Posterior cingulate gyrus (tissue), 11 donors: ENCODE measurements around the gene ADGB.
A peak's percentile ranks its signal among the peaks of the same experiment; 100 is the strongest.

Source experiments
- DNase-seq, 10 donors: peaks; one replicate each; pipeline versions ENCODE4 v3.0.0 to v3.0.0-alpha.2; 2020 to 2021; ENCODE audit warnings: mixed read lengths in 3 of 10
- intact Hi-C: fragments of 100-400 bp; cut with DNase I; formaldehyde crosslinking; loops from one replicate; pipeline ENCODE4 v1.15.1; 2023

The ADGB gene

DNA sequence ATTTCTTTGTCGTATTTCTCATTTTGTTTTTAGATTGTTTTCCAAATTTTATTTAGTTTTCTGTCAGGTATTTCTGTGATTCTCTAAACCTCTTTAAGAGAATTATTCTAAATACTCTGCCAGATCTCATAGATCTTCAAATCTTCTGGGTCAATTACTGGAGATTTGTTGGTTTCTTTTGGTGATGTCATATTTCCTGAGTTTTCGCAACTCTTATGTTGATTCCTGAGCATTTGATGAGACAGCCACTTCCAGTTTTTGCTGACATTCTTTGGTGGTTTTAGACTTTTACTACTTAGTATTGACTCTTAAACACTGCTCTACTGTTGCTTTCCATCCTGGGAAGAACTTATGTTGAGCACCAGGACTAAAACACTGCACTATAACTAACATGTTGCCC lies 21.9 kb downstream of the ADGB start:
- no peak for DNase-seq
- intact Hi-C loops: no loop called here

DNA sequence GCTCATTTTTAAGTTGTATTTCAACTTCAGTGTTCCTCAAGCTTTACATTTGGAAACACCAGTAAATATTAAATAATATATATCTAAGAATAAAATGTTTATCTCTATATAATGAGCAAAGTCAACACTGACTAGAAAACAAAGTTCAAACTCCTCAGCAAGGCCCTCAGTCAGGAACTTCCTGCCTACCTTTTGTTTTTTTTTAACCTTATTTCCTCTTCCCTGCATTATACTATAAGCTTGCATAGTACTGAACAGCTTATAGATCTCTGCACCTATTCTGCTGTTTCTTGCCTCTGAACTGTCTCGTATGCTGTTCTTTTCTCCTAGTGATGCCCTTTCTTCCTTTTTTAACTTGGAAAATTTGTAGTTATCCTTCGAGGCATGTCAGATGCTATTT lies 29.6 kb downstream of the ADGB start:
- intact Hi-C loops: no loop called here
- DNase-seq: no peak

DNA sequence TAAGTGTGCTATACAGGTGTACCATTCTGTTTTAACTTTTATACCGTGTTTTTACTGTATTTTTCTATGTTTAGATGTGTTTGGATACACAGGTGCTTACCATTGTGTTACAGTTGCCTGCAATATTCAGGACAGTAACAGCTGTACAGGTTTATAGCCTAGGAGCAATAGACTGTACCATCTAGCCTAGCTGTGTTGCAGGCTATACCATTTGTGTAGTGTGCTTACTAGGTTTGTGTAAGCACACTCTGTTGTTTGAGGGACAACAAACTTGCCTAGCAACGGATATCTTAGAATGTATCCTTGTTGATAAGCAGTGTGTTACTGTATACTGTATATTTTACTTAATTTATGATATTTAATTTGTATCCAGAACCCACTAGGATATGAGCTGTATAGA lies 35.2 kb downstream of the ADGB start:
- no peak for DNase-seq
- intact Hi-C loops: no loop called here

DNA sequence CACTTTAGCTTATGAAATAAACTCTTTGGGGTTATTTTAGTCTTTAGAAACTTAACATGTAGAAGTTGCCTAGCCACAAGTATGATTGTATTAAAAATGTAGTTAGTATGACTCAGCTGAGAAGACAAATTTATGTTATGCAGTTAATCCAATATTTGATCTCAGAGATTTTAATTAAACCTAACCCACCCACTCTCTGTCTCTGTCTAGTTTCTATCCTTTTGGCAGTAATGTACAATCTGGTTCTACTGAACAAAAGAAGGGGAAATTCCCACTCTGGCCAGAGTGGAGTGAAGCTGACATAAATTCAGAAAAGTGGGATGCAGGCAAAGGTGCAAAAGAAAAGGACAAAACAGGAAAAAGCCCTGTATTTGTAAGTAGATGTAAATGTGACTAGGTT lies 36.4 kb downstream of the ADGB start:
- intact Hi-C loops: no loop called here
- no peak for DNase-seq

DNA sequence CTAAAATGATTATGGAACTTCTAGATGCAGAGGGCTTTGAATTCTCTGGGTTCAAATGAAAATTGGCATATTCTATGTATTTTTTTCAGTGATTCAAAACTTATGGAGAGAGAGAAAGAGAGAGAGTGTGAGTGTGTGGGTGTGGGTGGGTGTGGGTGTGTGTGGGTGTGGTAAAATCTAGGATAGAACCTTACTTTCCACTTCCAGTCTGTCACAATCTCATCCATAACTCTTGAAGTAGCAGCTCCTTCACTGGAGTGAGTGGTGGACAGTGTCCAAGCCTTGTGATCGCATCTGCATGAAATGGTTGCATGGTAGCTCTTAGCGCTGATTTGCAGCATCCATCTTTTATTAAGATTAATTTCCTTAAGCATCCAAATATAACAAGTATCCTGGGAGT lies 37.7 kb downstream of the ADGB start:
- no peak for DNase-seq
- intact Hi-C loops: no loop called here

DNA sequence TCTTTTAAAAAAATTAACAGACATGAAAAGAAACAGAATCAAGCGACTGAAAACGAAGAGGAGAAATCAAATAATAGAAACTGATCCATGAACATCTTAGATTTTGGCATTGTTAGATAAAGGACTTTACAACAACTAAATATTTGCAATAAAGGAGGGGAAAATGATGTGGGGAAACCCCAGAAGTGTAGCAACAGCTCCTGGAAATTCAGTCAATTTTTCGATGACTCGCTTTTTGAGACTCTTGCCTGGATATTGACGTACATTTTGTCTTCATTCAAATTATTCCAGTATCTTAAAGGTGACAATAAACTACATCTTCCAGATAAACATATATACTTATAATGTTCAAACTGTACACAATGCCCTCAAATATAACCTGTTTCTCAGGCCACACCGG lies 44.1 kb downstream of the ADGB start:
- DNase-seq: no peak
- intact Hi-C loops: no loop called here

DNA sequence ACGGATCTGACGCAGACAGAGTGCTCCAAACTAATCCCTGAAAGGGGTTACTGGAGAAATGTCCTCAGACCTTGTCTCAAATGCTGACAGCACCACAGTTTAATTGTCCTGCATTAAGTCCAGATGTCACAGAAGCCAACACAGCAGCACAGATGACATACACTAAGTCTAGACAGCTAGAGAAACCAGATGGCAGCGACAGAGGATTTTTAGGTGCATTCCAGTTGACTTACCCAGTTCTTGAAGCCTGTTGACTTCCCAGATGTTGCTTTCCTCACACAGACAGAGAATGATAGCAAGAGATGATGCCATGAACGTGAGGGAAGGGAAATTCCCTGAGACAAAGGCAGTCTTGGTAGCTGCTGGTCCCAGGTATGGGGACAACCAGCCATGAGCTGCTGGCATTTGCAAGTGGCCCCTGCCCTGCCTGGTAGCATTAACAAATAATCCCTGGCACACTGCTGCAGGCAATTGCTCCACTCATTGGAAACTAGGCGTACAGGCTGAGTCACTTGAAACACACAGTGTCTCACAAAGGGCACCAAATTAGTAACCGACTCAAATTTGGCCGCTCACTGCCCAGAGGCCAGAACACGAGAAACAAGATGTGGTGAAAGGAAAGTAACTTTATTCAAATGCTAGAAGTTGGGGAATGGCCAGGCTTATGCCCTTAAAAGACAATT lies 52.2 kb downstream of the ADGB start:
- DNase-seq: peak in 1 of 10 donors; percentile 22
- intact Hi-C loops: no loop called here

DNA sequence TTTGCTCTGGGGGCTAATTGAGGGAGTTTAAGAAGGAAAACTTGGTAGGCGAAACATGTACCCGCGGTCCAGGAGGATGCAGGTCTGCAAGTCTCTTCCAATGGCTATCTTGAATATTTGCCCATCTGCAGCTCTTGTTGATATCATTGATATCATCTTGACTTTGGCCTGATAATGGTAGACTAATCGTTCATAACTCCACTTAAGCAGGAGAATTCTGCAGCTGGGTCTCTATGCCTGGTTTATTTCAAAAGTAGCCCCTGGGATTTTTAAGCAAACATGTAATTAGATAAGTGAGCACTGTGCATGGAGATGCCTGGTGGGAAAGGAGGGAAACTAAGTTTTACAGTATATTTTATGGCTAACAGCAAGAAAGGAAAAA lies 52.7 kb downstream of the ADGB start:
- DNase-seq: no peak
- intact Hi-C loops: no loop called here

DNA sequence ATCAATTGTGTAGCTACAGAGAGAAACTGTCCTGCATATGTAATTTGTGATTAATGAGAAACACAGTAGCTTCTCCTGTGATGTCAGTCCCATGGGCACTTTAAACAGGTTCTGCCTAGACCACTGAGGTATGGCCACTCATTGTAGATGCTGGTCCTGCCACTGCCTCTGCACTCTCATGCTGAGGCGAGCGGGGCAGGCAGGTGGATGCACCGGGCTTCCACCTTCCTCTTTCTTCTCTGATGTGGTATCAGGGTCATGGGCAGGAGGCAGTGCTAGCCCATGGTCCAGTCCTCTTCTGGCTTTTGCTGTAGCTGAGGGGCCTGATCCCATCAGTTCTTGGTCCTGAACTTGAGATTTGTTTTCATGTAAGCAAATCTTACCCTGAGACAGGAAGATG lies 58.7 kb downstream of the ADGB start:
- intact Hi-C loops: no loop called here
- peak in 2 of 10 donors; percentile 22 to 55 for DNase-seq

DNA sequence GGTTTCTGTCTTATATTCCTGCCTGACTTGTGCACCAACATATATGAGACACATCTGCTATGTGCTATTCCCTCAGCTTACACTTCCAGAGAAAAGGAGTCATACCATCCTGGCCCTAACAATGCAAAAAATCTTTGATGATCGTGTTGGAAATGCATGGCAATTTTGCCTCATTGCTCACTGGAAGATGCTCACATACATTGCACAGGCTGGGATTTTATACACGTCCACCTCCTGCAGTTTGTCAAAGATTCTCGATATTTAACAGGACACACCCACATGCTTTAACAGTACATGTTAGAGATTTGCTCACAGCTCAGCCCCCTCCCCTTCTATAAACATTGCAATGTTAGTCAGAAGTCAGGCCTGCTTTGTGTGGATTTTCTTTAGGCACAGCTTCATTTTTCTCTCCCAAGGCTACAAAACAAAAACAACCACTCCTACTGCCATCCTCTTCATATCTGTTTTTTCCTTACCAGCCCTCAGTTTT lies 66.1 kb downstream of the ADGB start:
- intact Hi-C loops: no loop called here

DNA sequence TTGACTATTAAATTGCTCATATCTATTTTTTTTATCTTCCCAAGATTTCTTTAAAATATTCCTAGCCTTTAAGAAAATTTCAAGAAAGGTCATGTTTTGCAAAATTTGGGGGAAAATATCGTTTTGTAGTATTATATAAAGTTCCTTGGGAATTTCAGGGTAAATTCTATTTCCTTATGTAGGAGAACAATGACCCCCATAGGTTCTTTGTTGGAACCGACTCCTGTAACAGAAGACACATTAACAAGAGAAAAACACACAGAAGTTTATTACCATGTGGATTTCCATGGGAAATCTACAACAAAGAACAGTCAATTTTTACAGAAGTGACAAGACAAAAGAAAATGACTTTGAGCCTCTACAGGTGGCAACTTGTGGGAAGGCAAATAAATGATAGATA lies 68.1 kb downstream of the ADGB start:
- intact Hi-C loops: no loop called here
- DNase-seq: no peak

More for the DNA sequence above, 66.1 kb downstream of the ADGB start:
- DNase-seq: no peak

DNA sequence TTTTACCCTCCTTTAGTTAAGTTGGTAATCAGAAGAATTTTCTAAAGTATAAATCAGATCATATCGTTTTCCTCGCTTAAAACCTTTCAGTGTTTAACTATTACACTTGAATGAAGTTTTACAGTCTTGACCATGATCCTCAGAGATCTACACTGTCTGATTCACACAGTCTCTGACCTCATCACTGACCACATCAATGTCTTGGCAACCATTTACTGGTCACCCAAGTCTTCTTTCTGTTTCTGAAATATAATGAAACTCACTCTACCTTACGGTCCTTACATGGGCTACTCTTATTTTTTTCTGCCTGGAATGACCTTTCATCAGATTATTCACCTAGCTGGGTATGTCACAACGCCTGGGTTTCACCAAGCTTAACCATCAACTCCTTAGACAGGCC lies 71.4 kb downstream of the ADGB start:
- DNase-seq: no peak
- intact Hi-C loops: no loop called here

DNA sequence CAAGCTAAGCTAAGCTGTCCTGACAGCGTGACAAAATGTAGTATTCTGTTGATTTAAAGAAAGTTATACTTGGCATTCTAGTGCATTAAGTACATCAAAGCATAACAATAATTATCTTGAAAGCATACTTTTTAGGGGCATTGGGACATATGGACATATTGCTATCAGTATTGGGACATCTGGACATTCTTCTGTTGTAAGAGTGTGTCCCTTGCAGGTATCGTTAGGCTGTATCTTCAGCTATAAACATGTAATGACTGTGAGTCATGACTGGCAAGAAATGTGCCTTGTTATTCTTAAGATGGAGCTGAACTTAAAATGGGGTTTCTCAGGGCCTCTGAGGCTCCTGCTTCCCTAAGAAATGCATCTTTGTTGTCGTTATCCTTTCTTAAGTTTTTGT lies 74.3 kb downstream of the ADGB start:
- no peak for DNase-seq
- intact Hi-C loops: no loop called here

DNA sequence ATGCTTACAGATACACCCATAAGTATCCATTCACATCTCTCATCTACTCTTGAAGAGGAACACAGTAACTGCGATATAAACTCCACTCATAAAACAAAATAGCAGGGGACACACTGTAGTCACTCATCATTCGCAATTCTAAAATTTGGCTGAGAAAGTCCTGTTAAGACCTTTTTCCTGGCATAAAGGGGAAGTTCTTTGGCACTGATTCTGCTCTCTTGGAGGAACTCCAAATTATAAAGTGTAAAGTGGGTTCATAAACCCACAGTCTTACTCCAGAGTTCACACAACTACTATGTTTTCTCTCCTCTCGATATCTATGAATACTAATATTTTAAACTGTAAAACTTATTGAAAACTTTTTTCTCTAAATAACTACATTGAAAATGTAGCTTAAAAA lies 80.6 kb downstream of the ADGB start:
- intact Hi-C loops: no loop called here
- DNase-seq: no peak

DNA sequence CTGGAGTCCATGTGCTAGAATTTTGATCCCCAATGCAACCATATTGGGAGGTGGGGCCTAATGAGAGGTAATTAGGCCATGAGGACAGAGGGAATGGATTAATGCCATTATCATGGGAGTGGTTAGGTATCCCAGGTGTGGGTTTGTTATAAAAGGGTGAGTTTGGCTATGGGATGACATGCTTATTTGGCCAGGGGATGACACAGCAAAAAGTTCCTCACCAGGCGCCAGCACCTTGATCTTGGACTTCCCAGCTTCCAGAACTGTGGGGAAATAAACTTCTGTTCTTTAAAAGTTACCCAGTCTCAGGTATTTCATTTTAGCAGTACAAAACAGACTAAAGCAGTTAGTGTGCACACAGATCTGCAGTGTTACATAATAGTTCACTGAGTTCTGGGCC lies 84.1 kb downstream of the ADGB start:
- intact Hi-C loops: no loop called here

DNA sequence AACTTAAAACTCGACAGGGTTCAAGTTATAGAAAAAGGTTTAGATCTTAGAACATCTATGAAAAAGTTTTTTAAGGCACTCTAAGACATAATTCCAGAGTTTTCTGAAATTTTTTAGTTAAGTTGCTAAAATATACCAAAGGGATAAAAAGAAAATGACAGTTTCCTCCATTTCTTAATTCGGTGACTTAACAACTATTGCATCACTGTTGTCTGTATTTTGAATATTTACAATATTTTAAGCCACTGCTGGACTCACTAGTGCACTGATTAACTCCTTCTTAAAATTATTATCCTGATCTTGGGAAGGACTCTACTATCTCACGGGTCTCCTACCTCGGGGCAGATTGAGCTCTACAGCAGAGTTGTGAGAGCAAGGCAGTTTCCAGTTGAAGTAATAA lies 91.0 kb downstream of the ADGB start:
- intact Hi-C loops: no loop called here
- DNase-seq: no peak

More for the DNA sequence above, 84.1 kb downstream of the ADGB start:
- DNase-seq: no peak

DNA sequence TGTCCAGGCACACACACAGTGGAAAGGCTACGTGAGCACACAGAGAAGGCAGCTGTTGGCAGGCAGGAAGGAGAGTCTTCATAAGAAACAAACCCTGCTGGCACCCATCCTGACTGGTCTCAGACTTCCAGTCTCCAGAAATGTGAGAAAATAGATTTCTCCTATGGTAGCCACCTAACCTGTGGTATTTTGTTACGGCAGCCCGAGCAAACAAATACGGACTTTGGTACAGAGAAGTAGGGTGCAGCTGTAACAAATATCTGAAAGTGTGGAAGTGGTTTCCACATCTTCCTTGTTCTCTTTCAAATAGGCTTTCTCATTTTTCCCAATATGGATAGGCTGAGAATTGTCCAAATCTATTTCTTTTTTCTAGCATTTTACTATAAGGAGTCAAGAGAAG lies 94.6 kb downstream of the ADGB start:
- intact Hi-C loops: no loop called here

DNA sequence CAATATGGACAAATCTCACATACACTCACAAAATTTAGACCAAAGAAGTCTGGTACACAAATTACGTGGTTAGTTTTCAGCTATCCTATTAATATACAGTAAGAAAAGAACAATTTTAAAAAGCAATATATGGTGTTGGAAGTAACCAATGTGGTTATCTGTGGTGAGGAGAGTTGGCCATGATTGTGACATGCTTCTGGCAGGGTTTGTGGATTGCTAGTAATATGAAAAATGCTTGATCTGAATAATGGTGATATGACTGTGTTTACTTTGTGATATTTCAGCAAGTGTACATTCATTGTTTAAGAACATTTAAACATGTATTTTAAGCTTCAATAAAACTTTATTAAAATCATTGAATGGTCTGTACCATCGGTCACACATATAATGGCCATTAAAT lies 99.1 kb downstream of the ADGB start:
- DNase-seq: no peak
- intact Hi-C loops: no loop called here

More for the DNA sequence above, 94.6 kb downstream of the ADGB start:
- no peak for DNase-seq

DNA sequence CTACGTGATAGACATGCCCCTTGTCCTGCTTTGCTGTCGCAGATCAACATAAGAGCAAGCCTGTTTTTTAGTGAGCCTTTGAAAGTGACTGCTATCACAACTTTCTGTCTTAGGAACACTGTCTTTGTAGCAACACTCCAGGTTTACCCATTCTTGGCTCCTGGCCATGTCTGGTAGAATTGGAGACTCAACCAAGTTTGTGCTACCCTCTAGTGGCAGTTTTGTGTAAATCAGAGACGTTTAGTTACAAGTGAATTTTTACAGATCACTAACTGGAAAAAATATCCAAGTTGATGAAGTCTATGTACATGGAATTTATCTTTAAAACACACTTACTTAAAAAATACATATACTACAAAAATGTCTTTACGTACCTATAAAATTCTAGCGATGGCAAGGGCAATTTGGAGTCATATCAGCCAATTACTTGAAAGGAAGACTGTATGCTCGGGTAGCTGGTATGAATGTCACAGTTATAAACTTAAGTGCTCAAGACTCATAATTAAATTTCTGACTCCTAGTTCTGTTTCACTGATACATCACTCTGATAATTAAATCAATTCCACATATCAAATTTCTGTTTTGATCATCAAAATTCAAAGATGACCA lies 101.4 kb downstream of the ADGB start:
- intact Hi-C loops: loop anchor here (1.0 to 2.0 kb wide), 2 partner anchors 157 to 771 kb away; partner anchors contain the start of gene RAB32
- DNase-seq: peak in 8 of 10 donors; percentile 16 to 84 (median 61)

DNA sequence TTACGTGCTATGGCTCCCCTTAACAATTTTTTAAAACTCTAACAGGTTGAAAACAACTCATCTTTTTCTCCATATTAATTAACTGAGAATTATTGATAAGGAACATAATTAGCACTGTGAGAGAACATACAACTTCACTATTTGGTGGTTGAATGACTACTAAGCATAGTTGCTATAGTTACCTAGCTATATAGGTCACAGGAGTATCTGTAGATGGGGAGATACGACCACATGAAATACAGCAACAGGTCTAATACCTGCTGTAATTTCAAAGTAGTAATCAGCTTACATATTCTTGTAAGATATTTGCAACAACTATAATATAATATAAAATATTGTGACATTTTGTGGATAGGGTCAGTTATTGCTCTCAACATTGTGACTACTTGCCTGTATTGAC lies 102.9 kb downstream of the ADGB start:
- intact Hi-C loops: loop anchor here (2.0 kb wide), 1 partner anchor 159 kb away; the partner anchor contains the start of gene RAB32
- DNase-seq: no peak

DNA sequence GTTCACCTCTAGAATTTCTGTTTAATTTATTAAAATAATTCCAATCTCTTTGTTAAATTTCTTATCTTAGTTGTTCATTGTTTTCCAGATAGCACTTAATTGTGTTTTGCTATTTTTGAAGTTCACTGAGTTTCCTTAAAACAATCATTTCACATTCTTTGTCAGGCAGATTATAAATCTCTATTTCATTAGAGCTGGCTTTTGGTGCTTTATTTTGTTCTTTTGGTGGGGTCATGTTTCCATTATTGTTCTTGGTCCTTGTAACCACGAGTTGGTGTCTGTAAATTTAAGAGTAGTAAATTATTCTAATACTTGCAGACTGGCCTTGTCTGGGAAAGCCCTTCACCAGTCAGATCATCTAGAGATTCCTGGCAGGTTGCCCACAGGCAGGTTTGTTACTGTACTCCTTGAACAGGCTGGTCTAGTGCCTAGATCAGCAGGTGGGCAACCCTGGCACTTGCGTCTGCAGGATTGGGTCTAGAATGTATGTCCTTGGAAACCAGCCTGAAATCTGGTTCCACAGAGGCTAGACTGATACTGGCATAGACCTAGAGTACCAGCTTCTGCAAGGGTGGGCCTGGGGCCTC lies 110.4 kb downstream of the ADGB start:
- peak in 1 of 10 donors; percentile 80 for DNase-seq
- intact Hi-C loops: no loop called here

DNA sequence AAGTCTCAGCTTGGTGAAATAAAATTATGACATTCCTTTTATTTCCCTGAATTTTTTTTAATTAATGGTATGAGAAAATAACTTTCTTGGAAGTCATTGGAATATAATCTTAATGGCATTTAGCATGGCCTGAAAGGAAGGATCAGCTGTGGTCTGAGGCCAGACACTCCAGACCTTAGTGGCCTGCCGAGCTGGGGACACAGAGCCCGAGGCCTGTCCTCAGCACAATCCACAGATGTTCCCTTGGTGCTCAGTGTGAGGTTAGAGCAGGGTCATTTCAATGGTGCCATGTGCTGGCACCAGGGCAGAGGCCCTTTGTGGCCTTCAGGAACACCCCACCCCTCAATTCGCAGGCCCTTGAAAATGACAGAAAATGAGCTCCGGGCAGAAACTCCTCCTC lies 120.6 kb downstream of the ADGB start:
- DNase-seq: no peak
- intact Hi-C loops: no loop called here
